Psoas muscle (tissue), 8 donors: Measurements from ENCODE around the gene DAZL. TPM values are rescaled to one million over a fixed set of nuclear protein-coding genes. Genes with fewer than 3 reads are reported as not detected.

Experiments used
- ATAC-seq, 4 donors: fragments of 200-7000 bp; cut with Tn5 transposase; one replicate each; pipeline ENCODE4 v1.9.1; 2020; ENCODE audit warnings: moderate library complexity in 3 of 4, mild to moderate bottlenecking in 2 of 4
- DNase-seq, 2 donors: peaks; one replicate each; pipeline ENCODE4 v3.0.0-alpha.2; 2020
- H3K27ac ChIP-seq: fragments of 200-600 bp; one replicate; pipeline ENCODE4 v1.8.0; 2022
- H3K27me3 ChIP-seq, 3 donors: fragments of 200-600 bp in 1 of 3; one replicate each; pipeline versions ENCODE4 v1.6.1 to v1.8.0; 2013 to 2022; ENCODE audit warnings: low read length in 2 of 3, mild to moderate bottlenecking in 2 of 3, moderate library complexity in 1 of 3; ENCODE audit not compliant: insufficient read depth in 3 of 3
- H3K36me3 ChIP-seq, 2 donors: fragments of 200-600 bp in 1 of 2; one replicate each; pipeline versions ENCODE4 v1.6.1 to v1.8.0; 2013 to 2022; ENCODE audit warnings: low read depth in 1 of 2, mild to moderate bottlenecking in 1 of 2, moderate library complexity in 1 of 2; ENCODE audit not compliant: insufficient read depth in 1 of 2
- H3K4me1 ChIP-seq: fragments of 200-600 bp; one replicate; pipeline ENCODE4 v1.8.0; 2022
- H3K4me3 ChIP-seq: fragments of 200-600 bp; one replicate; pipeline ENCODE4 v1.8.0; 2022; ENCODE audit warnings: mild to moderate bottlenecking
- H3K9me3 ChIP-seq: fragments of 200-600 bp; one replicate; pipeline ENCODE4 v1.8.0; 2022
- CTCF ChIP-seq: fragments of 200-600 bp; IDR thresholded peaks from one replicate; pipeline ENCODE4 v1.8.0; 2022; ENCODE audit warnings: antibody characterized with exemption
- WGBS, 3 donors: extraction: QIAGEN DNeasy Blood & Tissue Kit; methylation state at CpG; one replicate each; pipeline versions ENCODE4 v1.1.6 to v1.1.7; 2013; 5-methylcytosine and 5-hydroxymethylcytosine counted together
- intact Hi-C, 2 donors: fragments of 100-400 bp; cut with DNase I; formaldehyde crosslinking; loops; one replicate each; pipeline versions ENCODE4 v1.11.0 to v1.14.2; 2022
- polyA plus RNA-seq, 3 donors: library from polyadenylated mRNA; stranded (reverse); fragments of 200-250 nt; gene quantifications; one replicate each; pipeline ENCODE4 v1.2.3, GENCODE V29; 2013
- total RNA-seq, 4 donors: library from RNA; stranded (reverse); fragmentation: NEBNext Ultra II Directional in 2 of 4; extraction: Animal tissue kit (Norgen Biotek cat#: 25700) in 2 of 4; gene quantifications; one replicate each; pipeline versions ENCODE4 v1.2.1 to v1.2.4, GENCODE V29; 2021 to 2023
- donor health status: healthy with polysubstance abuse.
- donor health status: DM: no; HTN: no; CAD: no; lungs with moderate emphysema.
- donor health status: Bipolar disorder and iron deficiency.
- donor health status: healthy.
- donor health status: DM: yes; HTN: yes; CAD: no.
- donor health status: DM: no; HTN: no; CAD: no.
- donor health status: DM: no; HTN: no; CAD: no.
- donor health status: DM: yes; HTN: yes; CAD: no.

The DAZL gene
- total and polyA plus RNA-seq, 7 donors: not detected

- Histone ChIP-seq H3K9me3 (no peaks in the 10 kb centered on the region), H3K4me1 (no peaks in the 10 kb centered on the region), H3K27ac (no peak overlapping the region), H3K36me3 (no peaks in the 10 kb centered on the region), H3K27me3 (no peaks in the 10 kb centered on the region), H3K4me3 (no peak overlapping the region)
- no peak for ATAC-seq
- no peak for DNase-seq
- 94 to 96% (median 96%) methylated on average over 6 of the region's 6 CpGs for WGBS, 3 donors
- no peak for TF ChIP-seq CTCF
- intact Hi-C loops: no loop called here
Observed at GRCh38 chr3:16589867-16590624, 15.2 kb downstream of the DAZL start.

- ATAC-seq (no peak), DNase-seq (no peak)
- no peaks in the 10 kb centered on the region for H3K36me3 ChIP-seq
- no peak overlapping the region for H3K4me3 ChIP-seq
- TF ChIP-seq CTCF: no peak
- intact Hi-C loops: no loop called here
- H3K4me1 ChIP-seq: no peaks in the 10 kb centered on the region
- no peak overlapping the region for H3K27ac ChIP-seq
- 97 to 100% (median 100%) methylated on average over 1 of the region's 1 CpG for whole genome bisulfite sequencing, 3 donors
- no peaks in the 10 kb centered on the region for H3K27me3 ChIP-seq
- no peaks in the 10 kb centered on the region for H3K9me3 ChIP-seq
Observed at GRCh38 chr3:16589120-16589519, 16.1 kb downstream of the DAZL start.

GRCh38 chr3:16587681-16588060, 17.6 kb downstream of the DAZL start:
- ATAC-seq (no peak), DNase-seq (no peak)
- H3K4me3 ChIP-seq: no peak overlapping the region
- no peak for TF ChIP-seq CTCF
- no peaks in the 10 kb centered on the region for H3K9me3 ChIP-seq
- H3K27ac ChIP-seq: no peak overlapping the region
- H3K27me3 ChIP-seq: no peaks in the 10 kb centered on the region
- H3K36me3 ChIP-seq: no peaks in the 10 kb centered on the region
- intact Hi-C loops: no loop called here
- H3K4me1 ChIP-seq: no peaks in the 10 kb centered on the region

GRCh38 chr3:16587047-16587680, 18.1 kb downstream of the DAZL start:
- H3K4me3 ChIP-seq: no peak overlapping the region
- H3K4me1 ChIP-seq: no peaks in the 10 kb centered on the region
- intact Hi-C loops: no loop called here
- no peaks in the 10 kb centered on the region for H3K9me3 ChIP-seq
- no peak overlapping the region for H3K27ac ChIP-seq
- ATAC-seq: no peak
- no peaks in the 10 kb centered on the region for H3K27me3 ChIP-seq
- TF ChIP-seq CTCF: no peak
- DNase-seq: no peak
- 82 to 89% (median 86%) methylated on average over 3 of the region's 3 CpGs for WGBS, 3 donors
- no peaks in the 10 kb centered on the region for H3K36me3 ChIP-seq

GRCh38 chr3:16584880-16585279, 20.3 kb downstream of the DAZL start:
- no peak for TF ChIP-seq CTCF
- DNase-seq (no peak), ATAC-seq (no peak)
- Histone ChIP-seq H3K36me3 (no peaks in the 10 kb centered on the region), H3K27ac (no peak overlapping the region), H3K4me1 (no peaks in the 10 kb centered on the region), H3K27me3 (no peaks in the 10 kb centered on the region), H3K4me3 (no peak overlapping the region), H3K9me3 (peaks cover 4% of the 10 kb centered on the region)
- 74 to 89% (median 86%) methylated on average over 2 of the region's 2 CpGs for WGBS, 3 donors
- intact Hi-C loops: no loop called here
